AG04449 (cell line): Measurements from ENCODE around the gene FIGN.

Experiments used
- CTCF ChIA-PET: fragments of 350-600 bp; formaldehyde crosslinking; extraction: SDS; loops from one replicate; lab custom pipeline; 2021; ENCODE audit warnings: antibody characterized with exemption; lab: Yijun Ruan, JAX
- POLR2A ChIA-PET: fragments of 400-600, 350-600 bp; formaldehyde crosslinking; extraction: SDS; loops from one replicate; lab custom pipeline; 2020; ENCODE audit warnings: antibody characterized with exemption, inconsistent platforms; lab: Yijun Ruan, JAX
- DNase-seq: peaks from one replicate; pipeline ENCODE4 v3.0.0-alpha.2; 2010; ENCODE audit warnings: low read depth, low spot score
- H3K4me3 ChIP-seq: 2 replicates; pipeline ENCODE4 v1.5.1; 2011; ENCODE audit warnings: low read depth, mild to moderate bottlenecking, control low read depth, low read length
- TF ChIP-seq, protein P1 (sequence below): IDR thresholded peaks from one replicate; pipeline ENCODE4 v1.5.1; 2011; ENCODE audit warnings: mild to moderate bottlenecking, moderate library complexity, low read length, control low read depth, inconsistent platforms; ENCODE audit not compliant: insufficient read depth; ENCODE audit errors: missing control alignments

Gene FIGN

DNA sequence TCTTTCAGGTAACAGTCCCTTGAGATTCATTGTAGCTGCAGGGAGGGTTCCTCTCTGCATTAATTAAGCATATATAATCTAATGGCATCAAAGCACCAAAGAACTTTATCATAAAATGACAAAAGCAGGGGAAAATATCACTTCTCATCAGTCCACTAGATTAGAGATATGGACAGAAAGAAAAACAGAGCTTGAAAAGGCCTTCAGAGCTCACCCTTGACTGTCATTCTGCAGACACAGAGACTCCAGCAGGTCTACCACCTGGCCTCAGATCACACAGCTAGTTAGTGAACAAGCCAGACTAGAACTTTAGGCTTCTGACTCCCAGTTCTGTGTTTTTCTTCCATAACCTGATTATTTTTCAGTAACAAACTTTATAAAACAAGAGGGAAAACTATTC lies 88.5 kb downstream of the FIGN start:
- no peak for DNase-seq
- no peak overlapping the region for H3K4me3 ChIP-seq
- ChIA-PET CTCF (no interaction called here), POLR2A (no interaction called here)
- TF ChIP-seq, protein P1, sequence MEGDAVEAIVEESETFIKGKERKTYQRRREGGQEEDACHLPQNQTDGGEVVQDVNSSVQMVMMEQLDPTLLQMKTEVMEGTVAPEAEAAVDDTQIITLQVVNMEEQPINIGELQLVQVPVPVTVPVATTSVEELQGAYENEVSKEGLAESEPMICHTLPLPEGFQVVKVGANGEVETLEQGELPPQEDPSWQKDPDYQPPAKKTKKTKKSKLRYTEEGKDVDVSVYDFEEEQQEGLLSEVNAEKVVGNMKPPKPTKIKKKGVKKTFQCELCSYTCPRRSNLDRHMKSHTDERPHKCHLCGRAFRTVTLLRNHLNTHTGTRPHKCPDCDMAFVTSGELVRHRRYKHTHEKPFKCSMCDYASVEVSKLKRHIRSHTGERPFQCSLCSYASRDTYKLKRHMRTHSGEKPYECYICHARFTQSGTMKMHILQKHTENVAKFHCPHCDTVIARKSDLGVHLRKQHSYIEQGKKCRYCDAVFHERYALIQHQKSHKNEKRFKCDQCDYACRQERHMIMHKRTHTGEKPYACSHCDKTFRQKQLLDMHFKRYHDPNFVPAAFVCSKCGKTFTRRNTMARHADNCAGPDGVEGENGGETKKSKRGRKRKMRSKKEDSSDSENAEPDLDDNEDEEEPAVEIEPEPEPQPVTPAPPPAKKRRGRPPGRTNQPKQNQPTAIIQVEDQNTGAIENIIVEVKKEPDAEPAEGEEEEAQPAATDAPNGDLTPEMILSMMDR: no peak

DNA sequence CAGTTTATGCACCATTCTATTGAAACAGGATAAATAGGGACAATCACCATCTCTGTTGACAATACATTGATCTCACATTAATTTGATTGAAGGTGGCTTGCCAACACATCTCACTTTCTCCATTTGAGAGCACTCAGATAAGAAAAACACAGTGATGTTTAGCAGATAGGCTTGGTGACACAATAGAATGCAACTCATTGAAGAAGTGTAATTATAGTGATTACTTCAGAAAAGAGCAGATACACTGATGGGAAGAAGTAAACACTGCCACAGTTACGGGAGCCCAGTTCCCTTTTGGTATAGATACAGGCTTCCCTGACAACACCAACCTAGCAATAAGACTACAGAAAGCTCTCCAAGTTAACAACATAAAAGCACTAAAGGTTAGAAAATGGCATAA lies 89.1 kb downstream of the FIGN start:
- H3K4me3 ChIP-seq: no peak overlapping the region
- ChIA-PET POLR2A (no interaction called here), CTCF (no interaction called here)
- TF ChIP-seq, protein P1: no peak
- DNase-seq: no peak

DNA sequence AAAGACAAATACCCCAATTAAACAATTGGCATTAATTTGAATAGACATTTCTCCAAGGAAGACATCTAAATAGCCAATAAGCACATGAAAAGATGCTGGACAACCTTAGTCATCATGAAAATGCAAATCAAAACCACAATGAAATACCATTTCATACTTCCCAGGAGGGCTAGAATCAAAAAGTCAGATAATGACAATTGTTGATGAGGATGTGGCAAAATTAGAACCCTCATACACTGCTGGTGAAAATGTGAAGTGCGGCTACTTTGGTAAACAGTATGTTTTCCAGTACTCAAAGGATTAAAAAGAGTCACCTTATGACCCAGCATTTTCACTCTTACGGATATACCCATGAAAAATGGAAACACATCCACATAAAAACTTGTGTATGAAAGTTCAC lies 91.6 kb downstream of the FIGN start:
- DNase-seq: no peak
- no peak overlapping the region for H3K4me3 ChIP-seq
- TF ChIP-seq, protein P1: no peak
- POLR2A ChIA-PET: no interaction called here
- CTCF ChIA-PET: no interaction called here

DNA sequence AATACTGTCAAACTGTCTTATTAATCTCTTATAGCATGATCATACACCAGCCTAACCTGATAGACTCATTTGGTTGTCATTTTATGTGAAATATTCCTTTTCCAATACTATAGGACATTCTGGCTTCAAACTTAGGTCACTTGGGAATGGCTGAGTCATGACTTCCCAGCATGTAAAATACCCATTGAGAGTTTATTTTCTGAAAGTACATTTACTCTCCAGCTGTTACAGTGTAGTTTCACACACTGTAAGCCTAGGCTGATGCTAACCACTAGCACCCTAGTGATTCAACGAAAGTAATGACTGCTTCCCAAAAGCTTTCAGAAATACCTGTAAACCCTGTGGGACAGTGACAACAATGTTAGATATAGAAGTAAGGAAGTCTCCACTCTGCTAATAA lies 93.8 kb downstream of the FIGN start:
- TF ChIP-seq, protein P1: no peak
- ChIA-PET POLR2A (no interaction called here), CTCF (no interaction called here)
- no peak overlapping the region for H3K4me3 ChIP-seq
- DNase-seq: no peak

DNA sequence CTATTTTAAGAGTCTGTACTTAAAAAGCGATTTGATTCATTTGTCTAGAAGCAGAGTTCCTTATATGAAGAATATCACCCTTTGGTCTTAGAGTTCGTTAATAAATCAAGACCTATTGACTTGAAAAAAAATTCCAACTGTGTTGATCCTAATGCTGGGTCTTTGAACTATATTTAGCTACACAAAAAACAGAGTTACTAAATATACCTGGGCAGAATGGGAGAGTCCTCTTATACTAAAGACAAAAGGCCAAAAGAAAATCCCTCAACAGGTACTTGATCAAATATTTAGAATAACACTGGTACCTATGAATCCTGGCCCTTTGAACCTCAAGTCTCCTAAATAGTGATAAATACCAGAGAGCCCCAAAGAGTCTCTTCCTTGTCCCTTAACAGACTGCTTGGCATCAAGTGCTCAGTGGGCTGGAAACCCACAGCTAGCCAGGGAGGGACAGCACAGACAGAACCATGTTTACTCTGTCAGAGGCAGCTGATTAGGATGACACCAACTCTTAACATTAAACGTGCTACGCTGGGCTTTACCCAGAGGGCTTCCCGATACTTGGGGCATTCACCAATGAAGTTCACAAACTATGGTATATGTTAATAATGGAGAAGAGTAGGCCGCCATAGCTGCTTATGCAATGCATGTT lies 95.1 kb downstream of the FIGN start:
- CTCF ChIA-PET: no interaction called here
- DNase-seq: no peak
- TF ChIP-seq, protein P1: no peak
- POLR2A ChIA-PET: no interaction called here
- no peak overlapping the region for H3K4me3 ChIP-seq

DNA sequence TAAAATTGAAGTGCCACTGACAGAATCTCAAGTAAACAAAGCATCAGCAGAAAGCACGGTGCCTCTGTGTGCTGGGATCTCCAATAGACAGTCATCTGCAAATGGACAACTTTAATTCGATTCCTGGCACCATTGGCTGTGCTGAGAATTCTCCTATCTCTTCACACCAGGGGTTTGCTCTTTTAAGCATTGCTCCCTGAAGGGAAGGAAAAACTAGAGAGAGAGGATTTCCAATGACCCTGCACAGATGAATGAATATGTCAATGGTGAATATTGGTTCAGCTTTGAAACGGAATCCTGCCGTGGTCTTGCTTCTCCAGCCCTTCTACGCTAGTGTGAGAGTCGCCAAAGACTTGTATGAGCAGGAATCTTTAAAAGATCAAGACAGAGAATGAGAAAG lies 97.9 kb downstream of the FIGN start:
- DNase-seq: no peak
- ChIA-PET POLR2A (no interaction called here), CTCF (interaction anchor here (1.2 kb wide), 1 partner anchor 9 kb away, joined by 3 read pairs; no protein-coding TSS in a partner anchor)
- TF ChIP-seq, protein P1: no peak
- H3K4me3 ChIP-seq: no peak overlapping the region
